HepG2 (cell line): ENCODE results near the gene CD300LF. TPM values are rescaled to one million over a fixed set of nuclear protein-coding genes. Genes with fewer than 3 reads are reported as not detected.

Source experiments
- ATAC-seq: fragments of 200-7000 bp; cut with Tn5 transposase; 3 replicates; pipeline ENCODE4 v1.9.1; 2020; ENCODE audit warnings: mild to moderate bottlenecking, moderate library complexity
- BruUV-seq: library from RNA; stranded (reverse); fragments of 400-500 nt; replicated peaks from 2 replicates; lab custom pipeline; 2021; lab: Mats Ljungman, UMichigan
- CTCF ChIA-PET: fragments of 300-600 bp; formaldehyde crosslinking; extraction: SDS; loops from one replicate; lab custom pipeline; 2021; ENCODE audit warnings: low total read pairs, inconsistent platforms, low intra/inter-chr PET ratio; lab: Yijun Ruan, JAX
- POLR2A ChIA-PET: fragments of 350-600 bp; sonication (Branson Sonifier 250); formaldehyde crosslinking; loops from one replicate; lab custom pipeline; 2020; ENCODE audit warnings: antibody characterized with exemption, inconsistent platforms; lab: Yijun Ruan, JAX
- DNase-seq: peaks from one replicate; pipeline ENCODE4 v3.0.0-alpha.2; 2015; ENCODE audit warnings: low spot score
- FAIRE-seq: peaks from 3 replicates; lab custom pipeline; 2011; peaks lifted over from hg19 to GRCh38; lab: Jason Lieb, UNC
- H2AFZ ChIP-seq: one replicate; pipeline ENCODE4 v1.6.1; 2011; ENCODE audit warnings: low read length, inconsistent platforms
- H3K27ac ChIP-seq: fragments of 300-600 bp; 3 replicates; pipeline ENCODE4 v1.8.0; 2011; ENCODE audit warnings: mixed run types, mild to moderate bottlenecking, mixed read lengths, low read length, inconsistent platforms; ENCODE audit not compliant: insufficient read depth; ENCODE audit errors: extremely low read length
- H3K27me3 ChIP-seq, 2 experiments: fragments of 200-600 bp in 1 of 2; 2 replicates in 1 of 2; 3 replicates in 1 of 2; pipeline versions ENCODE4 v1.6.0 to v1.8.0; 2011; ENCODE audit warnings: low read length in 2 of 2, mild to moderate bottlenecking in 2 of 2, moderate library complexity in 2 of 2, inconsistent platforms in 1 of 2; ENCODE audit not compliant: insufficient read depth in 2 of 2, control insufficient read depth in 1 of 2
- H3K36me3 ChIP-seq, 2 experiments: fragments of 200-600 bp in 1 of 2; replicated peaks in 1 of 2; 2 replicates in 1 of 2; 3 replicates in 1 of 2; pipeline versions ENCODE4 v1.5.1 to v1.8.0; 2011; ENCODE audit warnings: low read length in 2 of 2, inconsistent platforms in 1 of 2; ENCODE audit not compliant: insufficient read depth in 2 of 2, control insufficient read depth in 1 of 2
- H3K4me1 ChIP-seq: 2 replicates; pipeline ENCODE4 v1.5.1; 2012; ENCODE audit warnings: low read length, inconsistent platforms; ENCODE audit not compliant: insufficient read depth
- H3K4me2 ChIP-seq: 2 replicates; pipeline ENCODE4 v1.6.0; 2011; ENCODE audit warnings: low read depth, low read length, inconsistent platforms
- H3K4me3 ChIP-seq, 3 experiments: fragments of 200-600 bp in 1 of 3; sonication (generic), shearing (Covaris generic) in 1 of 3; replicated peaks in 1 of 3; 2 replicates each; pipeline ENCODE4 v1.5.1; 2011 to 2016; ENCODE audit warnings: low read length in 3 of 3, inconsistent platforms in 2 of 3, low read depth in 2 of 3, mild to moderate bottlenecking in 2 of 3, control low read depth in 1 of 3, mixed read lengths in 1 of 3; ENCODE audit not compliant: insufficient read depth in 1 of 3
- H3K79me2 ChIP-seq: one replicate; pipeline ENCODE4 v1.6.1; 2011; ENCODE audit warnings: low read length, inconsistent platforms; ENCODE audit not compliant: insufficient read depth
- H3K9ac ChIP-seq: 2 replicates; pipeline ENCODE4 v1.6.0; 2011; ENCODE audit warnings: mild to moderate bottlenecking, low read depth, low read length, inconsistent platforms; ENCODE audit not compliant: insufficient read depth
- H3K9me3 ChIP-seq: 2 replicates; pipeline ENCODE4 v1.5.1; 2012; ENCODE audit warnings: mild to moderate bottlenecking, low read length
- H4K20me1 ChIP-seq: 2 replicates; pipeline ENCODE4 v1.6.0; 2011; ENCODE audit warnings: inconsistent platforms, mild to moderate bottlenecking, low read length, moderate library complexity; ENCODE audit not compliant: insufficient read depth
- AGO1 ChIP-seq: fragments of 200-400 bp; formaldehyde crosslinking; IDR thresholded peaks from 2 replicates; pipeline ENCODE4 v1.6.1; 2017; ENCODE audit warnings: mild to moderate bottlenecking, low read depth, low read length, moderate library complexity; ENCODE audit not compliant: poor library complexity, severe bottlenecking
- ELF1 ChIP-seq: sonication (generic); formaldehyde crosslinking; IDR thresholded peaks from 2 replicates; pipeline ENCODE4 v1.4.0; 2020; ENCODE audit warnings: missing genetic modification reagents
- ETV6 ChIP-seq: sonication (generic); formaldehyde crosslinking; conservative IDR thresholded peaks from 2 replicates; pipeline ENCODE4 v1.4.0; 2020; ENCODE audit warnings: missing genetic modification reagents
- MXD4 ChIP-seq: IDR thresholded peaks from 2 replicates; pipeline ENCODE4 v1.6.1; 2016; ENCODE audit warnings: mild to moderate bottlenecking, missing biosample characterization, missing genetic modification reagents
- MXI1 ChIP-seq: IDR thresholded peaks from 3 replicates; pipeline ENCODE4 v1.6.1; 2012; ENCODE audit warnings: low read depth, low read length, inconsistent platforms, borderline replicate concordance
- SMC3 ChIP-seq: IDR thresholded peaks from 2 replicates; pipeline ENCODE4 v1.6.1; 2011; ENCODE audit warnings: low read length, improper control_type of control experiment
- SP1 ChIP-seq, 2 experiments: fragments of 450-650 bp in 1 of 2; sonication (generic) in 1 of 2; formaldehyde crosslinking in 1 of 2; IDR thresholded peaks; 2 replicates each; pipeline versions ENCODE4 v1.4.0 to v1.6.1; 2016 to 2020; ENCODE audit warnings: missing genetic modification reagents in 1 of 2
- ZFYVE20 ChIP-seq: sonication (generic); formaldehyde crosslinking; IDR thresholded peaks from 2 replicates; pipeline ENCODE4 v1.8.0; 2023; ENCODE audit warnings: low read depth, mild to moderate bottlenecking, moderate library complexity, missing genetic modification reagents, borderline replicate concordance
- ZNF749 ChIP-seq: sonication (generic); formaldehyde crosslinking; IDR thresholded peaks from 2 replicates; pipeline ENCODE4 v1.8.0; 2022; ENCODE audit warnings: mild to moderate bottlenecking, missing genetic modification reagents, moderate library complexity, borderline replicate concordance
- ZNF768 ChIP-seq: sonication (generic); formaldehyde crosslinking; IDR thresholded peaks from 2 replicates; pipeline ENCODE4 v1.4.0; 2020; ENCODE audit warnings: missing genetic modification reagents
- WGBS: methylation state at CpG from one replicate; pipeline ENCODE4 v1.1.6; 2017; ENCODE audit warnings: low lambda C conversion rate; 5-methylcytosine and 5-hydroxymethylcytosine counted together
- in situ Hi-C: cut with HindIII; loops from 2 replicates; pipeline ENCODE4 v1.10.0; 2017; ENCODE audit warnings: low pct_unique_long_range_greater_than_20kb; ENCODE audit not compliant: extremely low pct_ligation_motif_present
- intact Hi-C: fragments of 100-400 bp; cut with micrococcal nuclease; formaldehyde crosslinking; loops from one replicate; pipeline ENCODE4 v1.10.0; 2022; ENCODE audit not compliant: unreplicated experiment
- polyA plus RNA-seq, 8 experiments: library from polyadenylated mRNA; depleted of rRNA in 3 of 8; stranded (reverse) in 7 of 8; unstranded in 1 of 8; fragments of >200 nt; fragmentation: Illumina TruSeq in 4 of 8; extraction: Trizol in 4 of 8; gene quantifications; 2 replicates each; pipeline versions ENCODE4 v1.2.1 to v1.2.3, GENCODE V29; 2011 to 2016; ENCODE audit warnings: low read depth in 4 of 8, missing spikeins in 1 of 8, mixed read lengths in 1 of 8; ENCODE audit not compliant: insufficient read depth in 1 of 8
- total RNA-seq, 5 experiments: library from RNA; depleted of rRNA; stranded (reverse); fragments of >200 nt; fragmentation: Illumina TruSeq; extraction: Trizol; gene quantifications; 2 replicates each; pipeline ENCODE4 v1.2.3, GENCODE V29; 2016; ENCODE audit warnings: low read depth in 1 of 5
- TF ChIP-seq, protein P1 (sequence below): sonication (generic); formaldehyde crosslinking; IDR thresholded peaks from one replicate; pipeline ENCODE4 v1.5.1; 2020; ENCODE audit warnings: mild to moderate bottlenecking, missing genetic modification reagents; ENCODE audit errors: not compliant biosample characterization
- TF ChIP-seq, protein P2 (sequence below): sonication (generic); formaldehyde crosslinking; conservative IDR thresholded peaks from 2 replicates; pipeline ENCODE4 v1.8.0; 2022; ENCODE audit warnings: low read depth, missing genetic modification reagents
- TF ChIP-seq, protein P3 (sequence below): sonication (generic); formaldehyde crosslinking; IDR thresholded peaks from 2 replicates; pipeline ENCODE4 v1.8.0; 2022; ENCODE audit warnings: missing genetic modification reagents, mild to moderate bottlenecking, inconsistent platforms, borderline replicate concordance

Gene CD300LF
- total and polyA plus RNA-seq, 2 of the 13 experiments (the other 11 are each of a cell fraction or from before 2014, with no cell fraction given), result not detected

- Histone ChIP-seq H3K27ac (peak overlapping the region; percentile 96), H3K4me1 (peaks cover 74% of the 10 kb centered on the region), H3K9me3 (no peaks in the 10 kb centered on the region), H3K36me3 (peaks cover 14 to 42% of the 10 kb centered on the region in 2 experiments), H3K4me2 (peak overlapping the region; percentile 96), H4K20me1 (peaks cover 46% of the 10 kb centered on the region), H3K9ac (peak overlapping the region; percentile 78), H3K4me3 (peak overlapping the region in 1 of 3 experiments; percentile 99; a peak in 1 of 6 replicates), H3K79me2 (peaks cover 92% of the 10 kb centered on the region), H3K27me3 (no peaks in the 10 kb centered on the region; a peak in 1 of 5 replicates), H2AFZ (no peak overlapping the region)
- CTCF ChIA-PET, result no interaction called here
- POLR2A ChIA-PET, result interaction anchor here (0.8 to 21.5 kb wide), 4 partner anchors 16 to 259 kb away, joined by 4 to 1459 read pairs (median 113); partner anchors contain the start of genes FDXR, MRPL58, NAT9 and RAB37
- no TSS peak for BruUV-seq
- DNase-seq (peak; percentile 63), FAIRE-seq (no peak), ATAC-seq (no peak)
- intact Hi-C loops, result no loop called here
- 64% methylated on average over 7 of the region's 7 CpGs for WGBS
- in situ Hi-C loops, result loop anchor here (10.0 kb wide), 1 partner anchor 318 kb away; the partner anchor contains the start of gene GPRC5C
- TF ChIP-seq, protein P1, sequence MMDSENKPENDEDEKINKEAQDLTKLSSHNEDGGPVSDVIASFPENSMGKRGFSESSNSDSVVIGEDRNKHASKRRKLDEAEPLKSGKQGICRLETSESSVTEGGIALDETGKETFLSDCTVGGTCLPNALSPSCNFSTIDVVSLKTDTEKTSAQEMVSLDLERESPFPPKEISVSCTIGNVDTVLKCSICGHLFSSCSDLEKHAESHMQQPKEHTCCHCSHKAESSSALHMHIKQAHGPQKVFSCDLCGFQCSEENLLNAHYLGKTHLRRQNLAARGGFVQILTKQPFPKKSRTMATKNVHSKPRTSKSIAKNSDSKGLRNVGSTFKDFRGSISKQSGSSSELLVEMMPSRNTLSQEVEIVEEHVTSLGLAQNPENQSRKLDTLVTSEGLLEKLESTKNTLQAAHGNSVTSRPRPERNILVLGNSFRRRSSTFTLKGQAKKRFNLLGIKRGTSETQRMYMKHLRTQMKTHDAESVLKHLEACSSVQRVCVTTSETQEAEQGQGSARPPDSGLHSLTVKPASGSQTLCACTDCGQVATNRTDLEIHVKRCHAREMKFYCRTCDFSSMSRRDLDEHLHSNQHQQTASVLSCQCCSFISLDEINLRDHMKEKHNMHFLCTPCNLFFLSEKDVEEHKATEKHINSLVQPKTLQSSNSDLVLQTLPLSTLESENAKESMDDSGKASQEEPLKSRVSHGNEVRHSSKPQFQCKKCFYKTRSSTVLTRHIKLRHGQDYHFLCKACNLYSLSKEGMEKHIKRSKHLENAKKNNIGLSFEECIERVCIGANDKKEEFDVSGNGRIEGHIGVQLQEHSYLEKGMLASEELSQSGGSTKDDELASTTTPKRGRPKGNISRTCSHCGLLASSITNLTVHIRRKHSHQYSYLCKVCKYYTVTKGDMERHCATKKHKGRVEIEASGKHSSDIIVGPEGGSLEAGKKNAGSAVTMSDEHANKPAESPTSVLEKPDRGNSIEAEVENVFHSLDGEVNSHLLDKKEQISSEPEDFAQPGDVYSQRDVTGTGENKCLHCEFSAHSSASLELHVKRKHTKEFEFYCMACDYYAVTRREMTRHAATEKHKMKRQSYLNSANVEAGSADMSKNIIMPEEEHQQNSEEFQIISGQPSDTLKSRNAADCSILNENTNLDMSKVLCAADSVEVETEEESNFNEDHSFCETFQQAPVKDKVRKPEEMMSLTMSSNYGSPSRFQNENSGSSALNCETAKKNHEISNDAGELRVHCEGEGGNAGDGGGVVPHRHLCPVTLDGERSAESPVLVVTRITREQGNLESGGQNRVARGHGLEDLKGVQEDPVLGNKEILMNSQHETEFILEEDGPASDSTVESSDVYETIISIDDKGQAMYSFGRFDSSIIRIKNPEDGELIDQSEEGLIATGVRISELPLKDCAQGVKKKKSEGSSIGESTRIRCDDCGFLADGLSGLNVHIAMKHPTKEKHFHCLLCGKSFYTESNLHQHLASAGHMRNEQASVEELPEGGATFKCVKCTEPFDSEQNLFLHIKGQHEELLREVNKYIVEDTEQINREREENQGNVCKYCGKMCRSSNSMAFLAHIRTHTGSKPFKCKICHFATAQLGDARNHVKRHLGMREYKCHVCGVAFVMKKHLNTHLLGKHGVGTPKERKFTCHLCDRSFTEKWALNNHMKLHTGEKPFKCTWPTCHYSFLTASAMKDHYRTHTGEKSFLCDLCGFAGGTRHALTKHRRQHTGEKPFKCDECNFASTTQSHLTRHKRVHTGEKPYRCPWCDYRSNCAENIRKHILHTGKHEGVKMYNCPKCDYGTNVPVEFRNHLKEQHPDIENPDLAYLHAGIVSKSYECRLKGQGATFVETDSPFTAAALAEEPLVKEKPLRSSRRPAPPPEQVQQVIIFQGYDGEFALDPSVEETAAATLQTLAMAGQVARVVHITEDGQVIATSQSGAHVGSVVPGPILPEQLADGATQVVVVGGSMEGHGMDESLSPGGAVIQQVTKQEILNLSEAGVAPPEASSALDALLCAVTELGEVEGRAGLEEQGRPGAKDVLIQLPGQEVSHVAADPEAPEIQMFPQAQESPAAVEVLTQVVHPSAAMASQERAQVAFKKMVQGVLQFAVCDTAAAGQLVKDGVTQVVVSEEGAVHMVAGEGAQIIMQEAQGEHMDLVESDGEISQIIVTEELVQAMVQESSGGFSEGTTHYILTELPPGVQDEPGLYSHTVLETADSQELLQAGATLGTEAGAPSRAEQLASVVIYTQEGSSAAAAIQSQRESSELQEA, result no peak
- no peak for TF ChIP-seq ELF1
- TF ChIP-seq, protein P2, sequence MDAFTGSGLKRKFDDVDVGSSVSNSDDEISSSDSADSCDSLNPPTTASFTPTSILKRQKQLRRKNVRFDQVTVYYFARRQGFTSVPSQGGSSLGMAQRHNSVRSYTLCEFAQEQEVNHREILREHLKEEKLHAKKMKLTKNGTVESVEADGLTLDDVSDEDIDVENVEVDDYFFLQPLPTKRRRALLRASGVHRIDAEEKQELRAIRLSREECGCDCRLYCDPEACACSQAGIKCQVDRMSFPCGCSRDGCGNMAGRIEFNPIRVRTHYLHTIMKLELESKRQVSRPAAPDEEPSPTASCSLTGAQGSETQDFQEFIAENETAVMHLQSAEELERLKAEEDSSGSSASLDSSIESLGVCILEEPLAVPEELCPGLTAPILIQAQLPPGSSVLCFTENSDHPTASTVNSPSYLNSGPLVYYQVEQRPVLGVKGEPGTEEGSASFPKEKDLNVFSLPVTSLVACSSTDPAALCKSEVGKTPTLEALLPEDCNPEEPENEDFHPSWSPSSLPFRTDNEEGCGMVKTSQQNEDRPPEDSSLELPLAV (CRISPR knock-in tag), result no peak
- TF ChIP-seq MXI1, result no peak
- TF ChIP-seq SP1 (IDR thresholded peaks at IDR 0.05), result no peak
- TF ChIP-seq SP1 (CRISPR knock-in tag; IDR thresholded peaks at IDR 0.05), result no peak
- TF ChIP-seq ETV6 (CRISPR knock-in tag), result no peak
- no peak for TF ChIP-seq ZNF768 (CRISPR knock-in tag)
- TF ChIP-seq ZNF749 (CRISPR knock-in tag), result no peak
- no peak for TF ChIP-seq SMC3
- TF ChIP-seq, protein P3, sequence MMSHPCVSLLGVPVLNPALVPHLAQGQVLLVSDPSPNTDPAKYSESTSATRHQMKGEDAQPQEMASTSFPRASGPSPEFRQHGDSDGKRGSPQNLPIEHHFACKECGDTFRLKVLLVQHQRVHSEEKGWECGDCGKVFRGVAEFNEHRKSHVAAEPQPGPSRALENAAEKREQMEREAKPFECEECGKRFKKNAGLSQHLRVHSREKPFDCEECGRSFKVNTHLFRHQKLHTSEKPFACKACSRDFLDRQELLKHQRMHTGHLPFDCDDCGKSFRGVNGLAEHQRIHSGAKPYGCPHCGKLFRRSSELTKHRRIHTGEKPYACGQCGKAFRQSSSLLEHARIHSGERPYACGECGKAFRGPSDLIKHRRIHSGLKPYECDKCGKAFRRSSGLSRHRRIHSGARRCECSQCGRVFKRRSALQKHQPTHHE (CRISPR knock-in tag), result no peak
- no peak for TF ChIP-seq AGO1
- no peak for TF ChIP-seq ZFYVE20
- no peak for TF ChIP-seq MXD4
Measured at GRCh38 chr17:74752822-74753401, 40.2 kb upstream of the CD300LF start.
